GM12878 (cell line): ENCODE results near the gene TXNRD3.

Experiments used
- ATF3 ChIP-seq: IDR thresholded peaks from 2 replicates; pipeline ENCODE4 v1.6.1; 2011; ENCODE audit warnings: low read depth, mild to moderate bottlenecking, low read length, moderate library complexity, borderline replicate concordance; ENCODE audit errors: extremely low read depth
- CEBPB ChIP-seq, 2 experiments: fragments of 150-350 bp in 1 of 2; IDR thresholded peaks; 2 replicates each; pipeline ENCODE4 v1.6.1; 2012 to 2014; ENCODE audit warnings: low read depth in 2 of 2, low read length in 2 of 2, borderline replicate concordance in 1 of 2, inconsistent platforms in 1 of 2
- CHD2 ChIP-seq: IDR thresholded peaks from 2 replicates; pipeline ENCODE4 v1.6.1; 2011; ENCODE audit warnings: low read depth, low read length, improper control_type of control experiment, borderline replicate concordance
- CTCF ChIP-seq, 3 experiments: IDR thresholded peaks in 2 of 3; conservative IDR thresholded peaks in 1 of 3; 2 replicates each; pipeline ENCODE4 v1.5.1; 2011; ENCODE audit warnings: low read depth in 3 of 3, low read length in 3 of 3, mild to moderate bottlenecking in 3 of 3, control low read depth in 2 of 3, moderate library complexity in 2 of 3, inconsistent platforms in 1 of 3, mixed read lengths in 1 of 3; ENCODE audit not compliant: control insufficient read depth in 2 of 3, insufficient read depth in 1 of 3; ENCODE audit errors: extremely low read depth in 1 of 3
- EZH2 ChIP-seq: IDR thresholded peaks from 2 replicates; pipeline ENCODE4 v1.6.1; 2012; ENCODE audit warnings: low read depth, mild to moderate bottlenecking, control low read depth, inconsistent platforms, low read length, borderline replicate concordance; ENCODE audit not compliant: control insufficient read depth
- HDAC2 ChIP-seq: fragments of 200-600 bp; sonication (generic); IDR thresholded peaks from 2 replicates; pipeline ENCODE4 v1.6.1; 2017
- KDM1A ChIP-seq: fragments of 200-600 bp; sonication (generic); IDR thresholded peaks from 2 replicates; pipeline ENCODE4 v1.6.1; 2016; ENCODE audit warnings: borderline replicate concordance
- POLR2A ChIP-seq: IDR thresholded peaks from 2 replicates; pipeline ENCODE4 v1.6.1; 2011; ENCODE audit warnings: low read depth, mild to moderate bottlenecking, low read length
- RAD21 ChIP-seq: IDR thresholded peaks from 2 replicates; pipeline ENCODE4 v1.6.1; 2011; ENCODE audit warnings: mild to moderate bottlenecking, low read depth, low read length, moderate library complexity; ENCODE audit not compliant: insufficient read depth
- STAT1 ChIP-seq: fragments of 450-650 bp; conservative IDR thresholded peaks from 2 replicates; pipeline ENCODE4 v1.6.1; 2014; ENCODE audit warnings: antibody characterized with exemption, mild to moderate bottlenecking
- ZBED1 ChIP-seq: IDR thresholded peaks from 2 replicates; pipeline ENCODE4 v1.6.1; 2016; ENCODE audit warnings: borderline replicate concordance
- ZBTB4 ChIP-seq: fragments of 450-650 bp; formaldehyde crosslinking; IDR thresholded peaks from 2 replicates; pipeline ENCODE4 v1.4.0; 2022; ENCODE audit warnings: mild to moderate bottlenecking, moderate library complexity

GRCh38 chr3:126620738-126621137 lies 34.2 kb downstream of the TXNRD3 start:
- no peak for TF ChIP-seq CTCF (IDR thresholded peaks at IDR 0.05 in 2 of 3, conservative IDR thresholded peaks at IDR 0.05 in 1 of 3; ENCODE audit: control insufficient read depth in 2 of 3, extremely low read depth in 1 of 3, insufficient read depth in 1 of 3, low read depth in 3 of 3, low read length in 3 of 3)
- TF ChIP-seq STAT1, result no peak
- TF ChIP-seq EZH2, result no peak
- TF ChIP-seq KDM1A, result no peak
- no peak for TF ChIP-seq ATF3
- TF ChIP-seq HDAC2, result no peak
- no peak for TF ChIP-seq RAD21
- TF ChIP-seq ZBED1, result no peak
- TF ChIP-seq CEBPB (IDR thresholded peaks at IDR 0.05; ENCODE audit: borderline replicate concordance in 1 of 2, low read depth in 2 of 2, low read length in 2 of 2), result no peak
- no peak for TF ChIP-seq ZBTB4 (CRISPR knock-in tag)
- no peak for TF ChIP-seq CHD2
- no peak for TF ChIP-seq POLR2A
